GM12873 (cell line): Measurements from ENCODE around the gene SDHAF4.

Experiments
- CTCF ChIP-seq: IDR thresholded peaks from 2 replicates; pipeline ENCODE4 v1.5.1; 2012; ENCODE audit warnings: low read depth, mild to moderate bottlenecking, moderate library complexity, low read length, control low read depth; ENCODE audit not compliant: insufficient read depth; ENCODE audit errors: missing control alignments

Gene SDHAF4

DNA sequence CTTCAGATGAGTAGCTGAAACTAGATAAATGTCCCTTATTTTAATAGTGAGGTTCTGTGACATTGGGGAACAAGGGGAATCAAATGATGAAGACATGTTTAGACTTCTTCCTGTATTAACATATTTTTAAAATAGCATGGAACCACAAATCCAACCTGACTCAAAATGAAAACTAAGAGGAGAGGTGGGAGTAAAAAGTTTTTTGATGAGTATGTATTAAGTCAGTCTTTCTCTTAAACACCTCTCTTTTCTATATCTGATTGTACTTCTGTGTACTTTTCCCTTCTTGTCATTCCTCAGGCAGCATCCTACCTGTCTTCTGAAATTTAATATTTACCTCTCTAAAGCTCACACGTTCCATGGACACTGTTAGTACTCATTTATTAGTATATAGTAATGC, 8.7 kb upstream of the SDHAF4 start:
- TF ChIP-seq CTCF, result no peak

DNA sequence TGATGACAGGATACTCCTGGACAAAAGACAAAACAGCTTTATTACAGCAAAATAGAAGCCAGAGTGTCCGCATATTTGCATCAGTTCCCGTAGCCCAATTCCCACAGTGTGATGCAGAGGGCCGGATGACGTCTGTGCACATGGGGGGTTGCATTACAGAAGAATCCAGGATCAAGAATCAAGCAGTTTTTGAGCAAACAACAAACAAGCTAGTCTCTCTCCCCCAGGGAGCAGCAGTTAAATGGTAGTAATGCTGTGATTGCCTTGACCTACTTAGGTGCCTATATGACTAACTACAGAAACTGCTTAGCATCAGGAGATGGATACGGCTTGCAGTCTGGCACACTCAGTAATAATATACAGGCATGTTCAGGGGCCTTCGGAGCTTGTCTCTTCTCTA, 3.2 kb upstream of the SDHAF4 start:
- TF ChIP-seq CTCF, result no peak

GRCh38 chr6:70574643-70575042, 7.9 kb downstream of the SDHAF4 start:
- no peak for TF ChIP-seq CTCF

GRCh38 chr6:70575899-70576495, 9.3 kb downstream of the SDHAF4 start:
- TF ChIP-seq CTCF, result no peak

DNA sequence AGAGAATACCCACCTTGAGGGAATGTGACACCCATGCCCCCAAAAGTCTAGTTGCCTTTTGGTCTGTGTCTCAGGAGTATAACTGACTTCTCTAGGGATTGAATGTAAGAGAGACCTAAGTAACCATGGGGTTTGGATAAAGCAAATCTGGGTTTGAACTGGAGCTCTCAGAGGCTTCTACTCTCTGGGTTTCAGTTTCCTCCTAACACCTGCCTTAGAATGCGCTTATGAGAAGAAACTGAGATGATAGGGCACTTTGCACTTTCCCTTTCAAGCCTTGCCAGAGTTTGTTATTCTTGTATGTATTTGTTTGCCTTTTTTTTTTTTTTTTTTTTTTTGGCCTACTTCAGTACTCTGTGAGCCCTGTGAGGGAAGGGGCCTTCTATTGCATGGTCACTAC, 19.4 kb downstream of the SDHAF4 start:
- no peak for TF ChIP-seq CTCF

- TF ChIP-seq CTCF, result no peak
These were observed 23.7 kb downstream of the SDHAF4 start for GRCh38 chr6:70590400-70590799.

DNA sequence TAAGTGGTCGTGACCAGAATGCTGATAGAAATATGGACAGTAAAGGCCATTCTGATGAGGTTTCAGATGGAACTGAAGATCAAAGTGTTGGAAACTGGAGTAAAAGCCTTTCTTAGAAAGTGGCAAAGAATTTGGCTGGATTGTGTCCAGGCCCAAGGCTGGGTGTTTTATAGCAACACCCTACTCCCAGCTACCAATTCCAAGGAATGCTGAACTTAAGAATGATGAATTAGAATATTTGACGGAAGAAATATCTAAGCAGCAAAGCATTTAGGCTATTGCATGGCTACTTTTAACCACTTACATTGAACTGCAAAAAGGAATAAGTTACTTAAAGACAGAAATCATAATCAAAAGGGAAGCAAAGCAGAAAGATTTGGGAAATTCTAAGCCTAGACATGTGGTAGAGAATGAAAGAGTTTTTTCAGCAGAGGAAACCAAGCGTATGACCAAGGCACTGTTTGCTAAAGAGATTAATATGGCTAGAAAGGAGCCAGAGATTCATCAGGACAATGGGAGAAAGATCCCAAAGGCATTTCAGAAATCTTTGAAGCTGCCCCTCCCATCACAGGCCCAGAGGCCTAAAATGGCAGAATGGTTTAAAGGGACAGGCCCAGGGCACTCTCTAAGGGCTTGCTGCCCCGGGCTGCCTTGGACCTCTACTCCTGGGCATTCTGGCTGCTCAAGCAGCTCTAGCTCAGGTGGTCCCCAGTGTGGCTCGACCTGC, 25.8 kb downstream of the SDHAF4 start:
- no peak for TF ChIP-seq CTCF
